ENCODE results near the gene ATP6V0E1.

GRCh38 chr5:173029499-173029921, 45.9 kb downstream of the ATP6V0E1 start:
- TF ChIP-seq CTCF (IDR thresholded peaks at IDR 0.05; ENCODE audit: low read length) (no peak), EZH2phosphoT487 (IDR thresholded peaks at IDR 0.05; ENCODE audit: low read length) (no peak), EZH2 (optimal IDR thresholded peaks at IDR 0.05; ENCODE audit: low read depth, low read length) (no peak)
